ENCODE measurements around the gene ACAD8.

GRCh38 chr11:134257101-134257500 is 3.7 kb downstream of the ACAD8 start:
- TF ChIP-seq POLR2A (IDR thresholded peaks at IDR 0.05; ENCODE audit: low read depth, low read length): no peak
- no peak for TF ChIP-seq CTCF (conservative IDR thresholded peaks at IDR 0.05; ENCODE audit: low read depth, low read length)
- no peak for TF ChIP-seq USF2 (IDR thresholded peaks at IDR 0.05; ENCODE audit: low read depth, low read length)
- no peak for TF ChIP-seq RAD21 (IDR thresholded peaks at IDR 0.05; ENCODE audit: low read length)
- TF ChIP-seq MXI1 (IDR thresholded peaks at IDR 0.05; ENCODE audit: borderline replicate concordance, low read depth, low read length): no peak
- no peak for TF ChIP-seq MAFK (IDR thresholded peaks at IDR 0.05; ENCODE audit: low read depth, low read length)
- TF ChIP-seq ELK1 (IDR thresholded peaks at IDR 0.05; ENCODE audit: borderline replicate concordance, low read depth, low read length): no peak
- no peak for TF ChIP-seq RFX5 (IDR thresholded peaks at IDR 0.05; ENCODE audit: low read depth, low read length)
- no peak for TF ChIP-seq BHLHE40 (IDR thresholded peaks at IDR 0.05; ENCODE audit: low read depth, low read length)
- TF ChIP-seq SMC3 (IDR thresholded peaks at IDR 0.05; ENCODE audit: low read depth, low read length): no peak
- no peak for TF ChIP-seq CEBPB (IDR thresholded peaks at IDR 0.05; ENCODE audit: low read depth, low read length)
- TF ChIP-seq CHD1 (IDR thresholded peaks at IDR 0.05; ENCODE audit: low read depth, low read length): no peak
- no peak for TF ChIP-seq MAZ (IDR thresholded peaks at IDR 0.05; ENCODE audit: borderline replicate concordance, low read depth, low read length)
- TF ChIP-seq FOS (IDR thresholded peaks at IDR 0.05; ENCODE audit: low read depth, low read length): no peak

Measured in IMR-90 (cell line).